Measurements from ENCODE around the gene ZBTB21.

- TF ChIP-seq, protein P1, sequence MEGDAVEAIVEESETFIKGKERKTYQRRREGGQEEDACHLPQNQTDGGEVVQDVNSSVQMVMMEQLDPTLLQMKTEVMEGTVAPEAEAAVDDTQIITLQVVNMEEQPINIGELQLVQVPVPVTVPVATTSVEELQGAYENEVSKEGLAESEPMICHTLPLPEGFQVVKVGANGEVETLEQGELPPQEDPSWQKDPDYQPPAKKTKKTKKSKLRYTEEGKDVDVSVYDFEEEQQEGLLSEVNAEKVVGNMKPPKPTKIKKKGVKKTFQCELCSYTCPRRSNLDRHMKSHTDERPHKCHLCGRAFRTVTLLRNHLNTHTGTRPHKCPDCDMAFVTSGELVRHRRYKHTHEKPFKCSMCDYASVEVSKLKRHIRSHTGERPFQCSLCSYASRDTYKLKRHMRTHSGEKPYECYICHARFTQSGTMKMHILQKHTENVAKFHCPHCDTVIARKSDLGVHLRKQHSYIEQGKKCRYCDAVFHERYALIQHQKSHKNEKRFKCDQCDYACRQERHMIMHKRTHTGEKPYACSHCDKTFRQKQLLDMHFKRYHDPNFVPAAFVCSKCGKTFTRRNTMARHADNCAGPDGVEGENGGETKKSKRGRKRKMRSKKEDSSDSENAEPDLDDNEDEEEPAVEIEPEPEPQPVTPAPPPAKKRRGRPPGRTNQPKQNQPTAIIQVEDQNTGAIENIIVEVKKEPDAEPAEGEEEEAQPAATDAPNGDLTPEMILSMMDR (IDR thresholded peaks at IDR 0.05), result no peak
- TF ChIP-seq EZH2 (IDR thresholded peaks at IDR 0.05) (no peak), EZH2phosphoT487 (IDR thresholded peaks at IDR 0.05) (no peak)
Measured at GRCh38 chr21:42007356-42007940, 2.7 kb downstream of the ZBTB21 start.

Measured in neural progenitor cell (in vitro differentiated cells).